ENCODE results near the gene SMARCA1. TPM values are rescaled to one million over a fixed set of nuclear protein-coding genes. Genes with fewer than 3 reads are reported as not detected.

SMARCA1 gene
- total RNA-seq (100 to 1,000 TPM in 1 of 2 donors, 10 to 100 TPM in 1; 21.3 to 104 TPM), polyA plus RNA-seq (10 to 100 TPM in 1 of 2 donors, 1 to 10 TPM in 1; 7.8 to 10.1 TPM)
- long read RNA-seq, donor 1, partial matches to known transcripts: 9 of 13 reads
- long read RNA-seq, donor 1, other reads (novel, unspliced or antisense): 0 of 13 reads
- long read RNA-seq, donor 2: 0 reads
- long read RNA-seq, donor 3, partial matches to known transcripts: 10 of 12 reads
- long read RNA-seq, donor 3, other reads (novel, unspliced or antisense): 0 of 12 reads
- long read RNA-seq, donor 4, partial matches to known transcripts: 19 of 19 reads
- long read RNA-seq, donor 4, other reads (novel, unspliced or antisense): 0 of 19 reads
- long read RNA-seq, donor 5, transcript SMARCA1-201 (25 exons, 3,564 nt): major isoform, 7 of 34 reads
- long read RNA-seq, donor 5, partial matches to known transcripts: 25 of 34 reads
- long read RNA-seq, donor 5, other reads (novel, unspliced or antisense): 0 of 34 reads

DNA sequence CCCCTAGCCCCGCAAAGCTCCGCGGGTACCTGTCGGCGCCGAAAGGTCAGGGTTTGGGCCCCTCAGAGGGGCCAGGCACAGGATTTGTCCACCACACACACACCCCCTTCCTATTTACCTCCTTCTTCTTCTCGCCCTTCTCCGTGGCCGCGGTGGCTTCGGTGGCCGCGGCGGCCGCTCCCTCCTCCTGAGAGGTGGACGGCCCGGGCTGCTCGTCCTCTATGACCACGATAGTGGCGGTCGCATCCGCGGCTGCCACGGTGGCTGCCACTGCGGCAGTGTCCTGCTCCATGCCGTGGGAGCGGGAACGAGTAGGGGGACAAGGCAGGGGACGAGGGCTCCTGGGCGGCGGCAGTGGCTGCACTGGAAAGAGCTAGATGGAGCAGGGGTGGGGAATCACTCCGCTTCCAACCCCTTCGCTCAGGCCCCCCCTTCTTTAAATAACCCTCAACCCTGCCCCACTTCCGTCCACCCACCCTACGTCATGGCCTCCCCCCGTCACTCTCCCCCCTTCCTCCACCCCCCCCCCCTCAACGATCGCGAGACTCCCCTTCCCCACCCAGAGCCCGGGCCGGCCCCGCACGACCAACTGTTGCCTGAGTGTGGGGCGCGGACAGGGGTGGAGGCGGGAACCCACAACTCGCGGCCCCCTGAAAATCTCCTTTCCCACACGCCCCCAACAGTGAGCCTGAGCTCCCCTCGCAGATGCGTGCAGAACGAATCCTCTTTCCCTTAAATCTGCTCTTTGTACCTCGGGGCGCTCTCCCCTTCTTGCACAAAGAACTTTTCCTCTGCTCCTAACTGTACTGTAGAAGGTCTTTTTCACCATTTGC is at the start of gene SMARCA1:
Gene SMARCA1, minus strand, starts transcription at position 412 of the 833 bp plus-strand sequence. Its CDS starts 120 bp downstream, at position 292.
- Histone ChIP-seq H3K4me1 (ENCODE audit: control insufficient read depth in 5 of 5, insufficient read depth in 5 of 5, low read length in 5 of 5) (no peaks in the 10 kb centered on the region), H3K27ac (ENCODE audit: low read depth in 1 of 2, low read length in 1 of 2) (peak within 1 kb of the TSS; percentile 76 to 79), H3K9me3 (ENCODE audit: control insufficient read depth in 4 of 4, insufficient read depth in 3 of 4, low read length in 3 of 4) (peaks cover 0 to 2% (median 0%) of the 10 kb centered on the region in 4 donors), H3K9ac (ENCODE audit: insufficient read depth in 1 of 2, low read length in 2 of 2) (peak within 1 kb of the TSS; percentile 8 to 81), H3K36me3 (ENCODE audit: control insufficient read depth in 4 of 4, insufficient read depth in 4 of 4, low read length in 4 of 4) (peaks cover 0 to 4% (median 0%) of the 10 kb centered on the region in 4 donors), H3K27me3 (ENCODE audit: control insufficient read depth in 3 of 3, insufficient read depth in 3 of 3, low read length in 2 of 3) (no peaks in the 10 kb centered on the region), H3K4me3 (peak within 1 kb of the TSS; percentile 50)
- WGBS, 2 donors: 14 to 34% methylated on average over 15 to 54 of the region's 54 CpGs
- DNase-seq: peak; percentile 86 to 91 (median 90)
- TF ChIP-seq, protein P1, sequence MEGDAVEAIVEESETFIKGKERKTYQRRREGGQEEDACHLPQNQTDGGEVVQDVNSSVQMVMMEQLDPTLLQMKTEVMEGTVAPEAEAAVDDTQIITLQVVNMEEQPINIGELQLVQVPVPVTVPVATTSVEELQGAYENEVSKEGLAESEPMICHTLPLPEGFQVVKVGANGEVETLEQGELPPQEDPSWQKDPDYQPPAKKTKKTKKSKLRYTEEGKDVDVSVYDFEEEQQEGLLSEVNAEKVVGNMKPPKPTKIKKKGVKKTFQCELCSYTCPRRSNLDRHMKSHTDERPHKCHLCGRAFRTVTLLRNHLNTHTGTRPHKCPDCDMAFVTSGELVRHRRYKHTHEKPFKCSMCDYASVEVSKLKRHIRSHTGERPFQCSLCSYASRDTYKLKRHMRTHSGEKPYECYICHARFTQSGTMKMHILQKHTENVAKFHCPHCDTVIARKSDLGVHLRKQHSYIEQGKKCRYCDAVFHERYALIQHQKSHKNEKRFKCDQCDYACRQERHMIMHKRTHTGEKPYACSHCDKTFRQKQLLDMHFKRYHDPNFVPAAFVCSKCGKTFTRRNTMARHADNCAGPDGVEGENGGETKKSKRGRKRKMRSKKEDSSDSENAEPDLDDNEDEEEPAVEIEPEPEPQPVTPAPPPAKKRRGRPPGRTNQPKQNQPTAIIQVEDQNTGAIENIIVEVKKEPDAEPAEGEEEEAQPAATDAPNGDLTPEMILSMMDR (IDR thresholded peaks at IDR 0.05; ENCODE audit: control extremely low read depth, extremely low read depth): no peak
- ATAC-seq (ENCODE audit: insufficient read depth, low FRiP score): peak; percentile 16

DNA sequence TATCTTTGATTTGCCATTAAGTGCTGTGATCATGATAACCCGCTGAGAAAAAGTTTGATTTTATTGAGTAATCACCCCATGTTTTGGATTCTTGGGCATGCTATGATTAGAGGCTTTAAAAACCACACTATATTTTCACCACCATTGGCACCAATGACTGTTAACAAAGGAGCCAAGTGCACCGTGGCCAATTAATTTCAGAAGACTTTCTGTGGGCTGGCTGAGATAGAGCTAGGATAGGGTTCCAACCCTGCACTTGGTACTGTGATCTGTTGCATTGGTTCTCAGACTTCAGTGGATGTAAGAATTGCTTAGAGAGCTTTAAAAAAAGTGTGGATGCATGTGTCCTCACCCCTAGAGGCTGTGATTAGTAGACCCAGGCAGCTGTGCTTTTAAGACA is 49.1 kb upstream of the SMARCA1 start:
- H3K36me3 ChIP-seq (ENCODE audit: control insufficient read depth in 4 of 4, insufficient read depth in 4 of 4, low read length in 4 of 4): peaks cover 4 to 17% (median 12%) of the 10 kb centered on the region in 4 donors
- H3K27ac ChIP-seq (ENCODE audit: low read depth in 1 of 2, low read length in 1 of 2): no peak overlapping the region
- no peak overlapping the region for H3K9ac ChIP-seq (ENCODE audit: insufficient read depth in 1 of 2, low read length in 2 of 2)
- H3K4me3 ChIP-seq: no peak overlapping the region
- no peak for DNase-seq
- ATAC-seq (ENCODE audit: insufficient read depth, low FRiP score): no peak
- H3K4me1 ChIP-seq (ENCODE audit: control insufficient read depth in 5 of 5, insufficient read depth in 5 of 5, low read length in 5 of 5): no peaks in the 10 kb centered on the region
- H3K9me3 ChIP-seq (ENCODE audit: control insufficient read depth in 4 of 4, insufficient read depth in 3 of 4, low read length in 3 of 4): no peaks in the 10 kb centered on the region
- TF ChIP-seq, protein P1 (IDR thresholded peaks at IDR 0.05; ENCODE audit: control extremely low read depth, extremely low read depth): no peak
- H3K27me3 ChIP-seq (ENCODE audit: control insufficient read depth in 3 of 3, insufficient read depth in 3 of 3, low read length in 2 of 3): peaks cover 0 to 10% (median 2%) of the 10 kb centered on the region in 3 donors
- 65 to 82% methylated on average over 2 of the region's 2 CpGs for WGBS, 2 donors

GRCh38 chrX:129568349-129568748 is 45.1 kb upstream of the SMARCA1 start:
- Histone ChIP-seq H3K9ac (ENCODE audit: insufficient read depth in 1 of 2, low read length in 2 of 2) (no peak overlapping the region), H3K36me3 (ENCODE audit: control insufficient read depth in 4 of 4, insufficient read depth in 4 of 4, low read length in 4 of 4) (peaks cover 2 to 11% (median 5%) of the 10 kb centered on the region in 4 donors), H3K9me3 (ENCODE audit: control insufficient read depth in 4 of 4, insufficient read depth in 3 of 4, low read length in 3 of 4) (no peaks in the 10 kb centered on the region), H3K4me3 (no peak overlapping the region), H3K4me1 (ENCODE audit: control insufficient read depth in 5 of 5, insufficient read depth in 5 of 5, low read length in 5 of 5) (peaks cover 0 to 21% (median 0%) of the 10 kb centered on the region in 5 donors), H3K27me3 (ENCODE audit: control insufficient read depth in 3 of 3, insufficient read depth in 3 of 3, low read length in 2 of 3) (peaks cover 0 to 6% (median 0%) of the 10 kb centered on the region in 3 donors), H3K27ac (ENCODE audit: low read depth in 1 of 2, low read length in 1 of 2) (no peak overlapping the region)
- TF ChIP-seq, protein P1 (IDR thresholded peaks at IDR 0.05; ENCODE audit: control extremely low read depth, extremely low read depth): no peak
- ATAC-seq (ENCODE audit: insufficient read depth, low FRiP score) (no peak), DNase-seq (no peak)
- 67 to 95% methylated on average over 3 of the region's 3 CpGs for whole genome bisulfite sequencing, 2 donors
